HG02943 (cell line): ENCODE data around the gene TNS3.

ENCODE experiments used
- ATAC-seq: cut with Tn5 transposase; IDR thresholded peaks from one replicate; pipeline ENCODE4 v1.9.1; 2021; ENCODE audit warnings: mild to moderate bottlenecking, low read depth, moderate library complexity; ENCODE audit not compliant: unreplicated experiment

The TNS3 gene

GRCh38 chr7:47358357-47358756, 223.6 kb downstream of the TNS3 start:
- ATAC-seq, result no peak

GRCh38 chr7:47357863-47358262, 224.0 kb downstream of the TNS3 start:
- ATAC-seq, result no peak

GRCh38 chr7:47357361-47357760, 224.6 kb downstream of the TNS3 start:
- no peak for ATAC-seq

GRCh38 chr7:47356261-47356660, 225.7 kb downstream of the TNS3 start:
- ATAC-seq, result no peak

GRCh38 chr7:47355684-47356083, 226.2 kb downstream of the TNS3 start:
- ATAC-seq, result no peak

GRCh38 chr7:47354831-47355541, 226.9 kb downstream of the TNS3 start:
- ATAC-seq, result no peak

- no peak for ATAC-seq
Measured at GRCh38 chr7:47354071-47354470, 227.8 kb downstream of the TNS3 start.

GRCh38 chr7:47352394-47352968, 229.4 kb downstream of the TNS3 start:
- no peak for ATAC-seq

- ATAC-seq, result no peak
Measured at GRCh38 chr7:47351233-47352154, 230.4 kb downstream of the TNS3 start.

- no peak for ATAC-seq
Measured at GRCh38 chr7:47350425-47350824, 231.5 kb downstream of the TNS3 start.

GRCh38 chr7:47349401-47349800, 232.5 kb downstream of the TNS3 start:
- no peak for ATAC-seq

- ATAC-seq, result no peak
Measured at GRCh38 chr7:47347816-47348385, 234.0 kb downstream of the TNS3 start.

- ATAC-seq, result no peak
Measured at GRCh38 chr7:47347346-47347745, 234.6 kb downstream of the TNS3 start.

- no peak for ATAC-seq
Measured at GRCh38 chr7:47346377-47346914, 235.5 kb downstream of the TNS3 start.

- no peak for ATAC-seq
Measured at GRCh38 chr7:47345857-47346298, 236.0 kb downstream of the TNS3 start.

GRCh38 chr7:47344171-47344955, 237.5 kb downstream of the TNS3 start:
- ATAC-seq, result no peak

- ATAC-seq, result no peak
Measured at GRCh38 chr7:47343061-47343455, 238.9 kb downstream of the TNS3 start.

- ATAC-seq, result no peak
Measured at GRCh38 chr7:47342296-47343060, 239.4 kb downstream of the TNS3 start.

- ATAC-seq, result no peak
Measured at GRCh38 chr7:47340517-47340916, 241.4 kb downstream of the TNS3 start.
